LNCAP (cell line): Measurements from ENCODE around the gene ARF1.

Experiments used
- TF ChIP-seq, protein P1 (sequence below): fragments of 450-650 bp; IDR thresholded peaks from 2 replicates; pipeline ENCODE4 v1.5.1; 2017; ENCODE audit warnings: mild to moderate bottlenecking

The ARF1 gene

GRCh38 chr1:228146417-228147150, 64.1 kb downstream of the ARF1 start:
- TF ChIP-seq, protein P1, sequence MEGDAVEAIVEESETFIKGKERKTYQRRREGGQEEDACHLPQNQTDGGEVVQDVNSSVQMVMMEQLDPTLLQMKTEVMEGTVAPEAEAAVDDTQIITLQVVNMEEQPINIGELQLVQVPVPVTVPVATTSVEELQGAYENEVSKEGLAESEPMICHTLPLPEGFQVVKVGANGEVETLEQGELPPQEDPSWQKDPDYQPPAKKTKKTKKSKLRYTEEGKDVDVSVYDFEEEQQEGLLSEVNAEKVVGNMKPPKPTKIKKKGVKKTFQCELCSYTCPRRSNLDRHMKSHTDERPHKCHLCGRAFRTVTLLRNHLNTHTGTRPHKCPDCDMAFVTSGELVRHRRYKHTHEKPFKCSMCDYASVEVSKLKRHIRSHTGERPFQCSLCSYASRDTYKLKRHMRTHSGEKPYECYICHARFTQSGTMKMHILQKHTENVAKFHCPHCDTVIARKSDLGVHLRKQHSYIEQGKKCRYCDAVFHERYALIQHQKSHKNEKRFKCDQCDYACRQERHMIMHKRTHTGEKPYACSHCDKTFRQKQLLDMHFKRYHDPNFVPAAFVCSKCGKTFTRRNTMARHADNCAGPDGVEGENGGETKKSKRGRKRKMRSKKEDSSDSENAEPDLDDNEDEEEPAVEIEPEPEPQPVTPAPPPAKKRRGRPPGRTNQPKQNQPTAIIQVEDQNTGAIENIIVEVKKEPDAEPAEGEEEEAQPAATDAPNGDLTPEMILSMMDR = no peak

DNA sequence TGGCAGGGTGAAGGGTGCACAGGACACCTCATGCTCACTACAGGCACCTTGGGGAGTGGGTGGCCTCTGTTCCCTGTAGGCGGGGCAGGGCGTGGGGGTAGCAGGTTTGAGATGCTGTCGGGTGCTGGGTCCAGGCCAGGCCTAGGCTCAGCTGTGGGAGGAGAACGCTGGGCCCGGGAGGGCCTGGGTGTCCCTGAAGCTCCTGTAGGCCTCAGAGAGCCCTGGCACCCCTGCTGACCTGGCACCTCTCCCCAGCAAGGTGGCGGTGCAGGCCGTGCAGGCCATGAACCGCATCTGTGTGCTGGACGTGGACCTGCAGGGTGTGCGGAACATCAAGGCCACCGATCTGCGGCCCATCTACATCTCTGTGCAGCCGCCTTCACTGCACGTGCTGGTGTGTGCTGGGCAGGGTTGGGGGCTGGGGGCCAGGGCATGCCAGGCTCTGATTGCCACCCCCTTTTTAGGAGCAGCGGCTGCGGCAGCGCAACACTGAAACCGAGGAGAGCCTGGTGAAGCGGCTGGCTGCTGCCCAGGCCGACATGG, 64.7 kb downstream of the ARF1 start:
- TF ChIP-seq, protein P1 = no peak

GRCh38 chr1:228147768-228148167, 65.3 kb downstream of the ARF1 start:
- TF ChIP-seq, protein P1 = no peak

DNA sequence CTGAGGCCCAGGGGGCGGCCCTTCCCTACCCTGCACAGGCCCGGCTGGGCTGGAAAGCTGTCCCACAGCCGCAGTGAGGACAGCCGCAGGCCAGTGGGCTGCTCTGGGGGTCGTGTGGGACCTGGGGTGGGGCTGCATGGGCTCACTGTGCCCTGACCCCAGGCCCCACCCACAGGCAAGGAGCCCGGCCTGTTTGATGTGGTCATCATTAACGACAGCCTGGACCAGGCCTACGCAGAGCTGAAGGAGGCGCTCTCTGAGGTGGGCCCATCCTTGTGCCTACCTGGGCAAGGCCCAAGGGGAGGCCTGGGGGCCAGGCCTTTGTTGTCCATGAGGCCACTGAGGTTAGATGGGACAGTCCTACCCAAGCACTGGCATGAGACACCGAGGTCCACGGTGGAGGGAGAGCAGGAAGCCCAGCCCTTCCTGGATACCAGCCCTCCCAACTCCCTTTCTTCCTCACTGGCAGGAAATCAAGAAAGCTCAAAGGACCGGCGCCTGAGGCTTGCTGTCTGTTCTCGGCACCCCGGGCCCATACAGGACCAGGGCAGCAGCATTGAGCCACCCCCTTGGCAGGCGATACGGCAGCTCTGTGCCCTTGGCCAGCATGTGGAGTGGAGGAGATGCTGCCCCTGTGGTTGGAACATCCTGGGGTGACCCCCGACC, 65.8 kb downstream of the ARF1 start:
- TF ChIP-seq, protein P1 = no peak
